AG20443 (cell line): Measurements from ENCODE around the gene ENDOU.

ENCODE experiments used
- DNase-seq: peaks from one replicate; pipeline ENCODE4 v3.0.0; 2012; ENCODE audit warnings: low spot score, mixed read lengths

ENDOU gene

GRCh38 chr12:47757840-47758583 is 32.7 kb upstream of the ENDOU start:
- no peak for DNase-seq

GRCh38 chr12:47757364-47757839 is 32.1 kb upstream of the ENDOU start:
- DNase-seq: no peak

GRCh38 chr12:47755655-47756562 is 30.6 kb upstream of the ENDOU start:
- no peak for DNase-seq

GRCh38 chr12:47754881-47755280 is 29.6 kb upstream of the ENDOU start:
- DNase-seq: no peak

GRCh38 chr12:47754126-47754525 is 28.8 kb upstream of the ENDOU start:
- DNase-seq: no peak

GRCh38 chr12:47753021-47754001 is 28.0 kb upstream of the ENDOU start:
- DNase-seq: no peak

- peak; percentile 82 for DNase-seq
Observed at GRCh38 chr12:47752552-47752951, 27.3 kb upstream of the ENDOU start.

GRCh38 chr12:47752121-47752520 is 26.8 kb upstream of the ENDOU start:
- DNase-seq: no peak

GRCh38 chr12:47751561-47751960 is 26.3 kb upstream of the ENDOU start:
- DNase-seq: no peak

- DNase-seq: no peak
Observed at GRCh38 chr12:47750916-47751470, 25.7 kb upstream of the ENDOU start.

- no peak for DNase-seq
Observed at GRCh38 chr12:47750229-47750798, 25.0 kb upstream of the ENDOU start.

GRCh38 chr12:47748899-47749298 is 23.6 kb upstream of the ENDOU start:
- no peak for DNase-seq

GRCh38 chr12:47748507-47748828 is 23.2 kb upstream of the ENDOU start:
- DNase-seq: no peak

- DNase-seq: no peak
Observed at GRCh38 chr12:47747596-47748506, 22.6 kb upstream of the ENDOU start.

- no peak for DNase-seq
Observed at GRCh38 chr12:47747126-47747525, 21.8 kb upstream of the ENDOU start.

GRCh38 chr12:47746523-47746922 is 21.2 kb upstream of the ENDOU start:
- DNase-seq: no peak

GRCh38 chr12:47746073-47746472 is 20.8 kb upstream of the ENDOU start:
- DNase-seq: no peak

- no peak for DNase-seq
Observed at GRCh38 chr12:47745485-47746041, 20.3 kb upstream of the ENDOU start.

- DNase-seq: no peak
Observed at GRCh38 chr12:47744778-47745436, 19.6 kb upstream of the ENDOU start.
